HL-60/S4 (cell line): Measurements from ENCODE around the gene FOXG1.

Experiments
- in situ Hi-C: fragments of 300-500 bp; cut with MboI; formaldehyde crosslinking; loops from 2 replicates; pipeline ENCODE4 v1.14.3; 2022; ENCODE audit warnings: low sequenced_read_pairs

FOXG1 gene

DNA sequence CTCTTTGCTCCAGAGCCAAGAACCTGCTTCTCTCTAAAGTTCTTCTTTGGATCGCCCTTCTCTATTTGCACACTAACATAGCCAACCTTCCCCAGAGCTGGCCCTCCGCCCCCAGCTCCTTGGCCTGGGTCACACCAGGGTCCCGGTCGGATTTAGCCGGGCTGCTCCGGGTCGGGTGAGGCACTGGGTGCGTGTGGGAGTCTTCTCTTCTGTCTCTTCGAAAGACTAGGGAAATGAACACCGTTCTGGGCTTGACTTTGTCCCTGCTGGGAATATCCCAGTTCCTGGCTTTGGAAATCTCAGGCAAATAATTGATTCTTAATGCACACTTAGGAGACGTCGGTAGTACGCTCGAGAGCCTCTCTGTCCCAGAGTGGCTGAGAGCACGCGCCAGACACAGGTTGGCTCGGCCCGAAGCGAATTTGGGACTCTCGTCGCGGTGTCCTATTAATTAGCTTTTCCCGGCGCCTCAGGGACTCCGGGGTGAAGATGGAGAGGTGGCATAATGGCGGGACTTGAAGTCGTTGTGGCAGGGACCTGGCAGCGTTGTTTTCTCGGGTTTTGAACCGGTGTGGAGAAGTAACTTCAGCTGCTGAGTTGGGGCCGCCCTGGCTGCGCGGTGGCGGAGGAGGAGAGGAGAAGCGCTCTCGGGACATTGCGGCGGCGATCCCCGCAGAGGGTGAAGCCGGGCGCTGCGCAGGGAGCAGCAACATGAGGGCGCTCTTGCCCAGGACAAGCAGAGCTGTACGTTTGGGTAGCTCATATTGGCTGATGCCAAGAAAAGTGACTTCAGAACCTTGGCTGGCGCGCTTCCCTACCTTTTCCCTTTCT is 7.5 kb downstream of the FOXG1 start:
- in situ Hi-C loops = loop anchor here (25.0 kb wide), 1 partner anchor 763 kb away; no protein-coding TSS in a partner anchor

DNA sequence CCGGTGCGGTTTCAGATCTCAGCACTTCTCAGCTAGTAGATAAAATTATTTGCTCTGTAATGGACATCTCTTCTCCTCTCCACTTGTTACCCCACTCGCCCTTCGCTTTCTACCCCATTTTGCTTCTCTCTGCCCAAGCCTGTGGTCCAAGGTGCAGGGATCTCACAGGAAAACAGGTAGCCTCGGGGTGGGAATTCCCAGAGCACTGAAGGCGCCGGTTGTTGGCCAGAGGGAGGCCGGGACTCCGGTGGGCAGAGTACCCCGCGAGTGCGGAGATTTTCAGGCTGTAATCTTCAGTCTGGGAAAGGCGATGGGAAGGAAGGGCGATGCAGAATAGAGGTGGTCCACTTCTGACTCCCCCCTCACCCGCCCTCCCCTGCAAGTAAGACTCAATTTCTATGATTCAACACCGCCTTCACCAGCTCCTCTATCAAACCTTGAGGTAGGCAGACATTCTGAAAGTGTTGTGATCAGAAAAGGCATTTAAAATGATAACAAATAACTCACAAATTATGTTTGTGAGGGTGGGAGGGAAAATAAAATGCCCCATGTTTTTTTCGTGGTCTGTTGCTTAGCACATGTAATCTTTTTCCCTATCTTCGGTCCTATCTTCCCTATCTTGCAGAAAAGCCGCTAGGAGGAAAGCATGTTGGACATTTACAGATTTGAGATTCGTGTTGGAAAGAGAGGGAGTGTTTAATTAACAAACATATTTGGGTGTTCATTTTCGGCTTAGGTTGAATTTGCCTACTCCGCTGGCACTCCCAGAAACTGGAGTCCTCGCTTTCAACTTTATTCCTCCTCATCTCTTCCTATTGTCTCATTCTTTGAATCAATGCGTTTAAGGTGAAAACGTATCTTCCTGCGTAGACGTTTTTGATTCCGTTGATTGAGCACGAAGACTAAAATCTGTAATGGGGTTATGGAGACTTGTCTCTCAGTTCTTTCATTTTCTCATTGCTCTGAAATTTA is 8.5 kb downstream of the FOXG1 start:
- in situ Hi-C loops = loop anchor here (25.0 kb wide), 1 partner anchor 762 kb away; no protein-coding TSS in a partner anchor

- in situ Hi-C loops = no loop called here
Observed at GRCh38 chr14:28776482-28777266, 10.1 kb downstream of the FOXG1 start.

DNA sequence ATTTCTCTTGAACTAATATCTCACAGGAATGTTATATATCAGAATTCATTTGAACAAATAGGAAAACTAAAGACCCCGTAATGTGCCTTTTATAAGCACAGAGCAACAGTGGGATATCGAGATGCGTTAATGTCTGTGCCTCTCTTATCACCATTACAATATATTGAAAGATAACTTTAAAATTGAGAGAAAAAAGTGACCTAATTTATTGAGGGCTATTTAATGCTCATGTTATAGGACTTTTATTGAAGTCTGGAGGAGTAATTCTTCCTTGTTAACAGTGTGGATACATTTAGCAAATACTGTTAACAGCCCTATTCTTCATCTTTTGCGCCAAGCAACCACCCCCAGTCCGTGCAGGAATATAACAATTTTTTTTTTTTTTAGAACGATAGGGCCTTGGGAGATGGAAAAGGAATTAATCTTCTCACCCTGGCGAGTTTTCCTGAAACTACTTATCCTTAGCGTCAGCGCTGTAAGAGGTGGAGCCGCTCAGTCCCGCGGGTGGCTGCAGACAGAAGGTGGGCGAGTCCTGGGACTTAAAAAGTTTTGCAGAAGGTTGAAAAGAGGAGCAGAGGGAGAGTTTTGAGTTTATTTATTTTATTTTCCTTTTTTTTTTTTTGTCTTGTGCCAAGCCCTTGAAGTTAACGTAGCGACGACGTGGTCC is 11.0 kb downstream of the FOXG1 start:
- in situ Hi-C loops = no loop called here

DNA sequence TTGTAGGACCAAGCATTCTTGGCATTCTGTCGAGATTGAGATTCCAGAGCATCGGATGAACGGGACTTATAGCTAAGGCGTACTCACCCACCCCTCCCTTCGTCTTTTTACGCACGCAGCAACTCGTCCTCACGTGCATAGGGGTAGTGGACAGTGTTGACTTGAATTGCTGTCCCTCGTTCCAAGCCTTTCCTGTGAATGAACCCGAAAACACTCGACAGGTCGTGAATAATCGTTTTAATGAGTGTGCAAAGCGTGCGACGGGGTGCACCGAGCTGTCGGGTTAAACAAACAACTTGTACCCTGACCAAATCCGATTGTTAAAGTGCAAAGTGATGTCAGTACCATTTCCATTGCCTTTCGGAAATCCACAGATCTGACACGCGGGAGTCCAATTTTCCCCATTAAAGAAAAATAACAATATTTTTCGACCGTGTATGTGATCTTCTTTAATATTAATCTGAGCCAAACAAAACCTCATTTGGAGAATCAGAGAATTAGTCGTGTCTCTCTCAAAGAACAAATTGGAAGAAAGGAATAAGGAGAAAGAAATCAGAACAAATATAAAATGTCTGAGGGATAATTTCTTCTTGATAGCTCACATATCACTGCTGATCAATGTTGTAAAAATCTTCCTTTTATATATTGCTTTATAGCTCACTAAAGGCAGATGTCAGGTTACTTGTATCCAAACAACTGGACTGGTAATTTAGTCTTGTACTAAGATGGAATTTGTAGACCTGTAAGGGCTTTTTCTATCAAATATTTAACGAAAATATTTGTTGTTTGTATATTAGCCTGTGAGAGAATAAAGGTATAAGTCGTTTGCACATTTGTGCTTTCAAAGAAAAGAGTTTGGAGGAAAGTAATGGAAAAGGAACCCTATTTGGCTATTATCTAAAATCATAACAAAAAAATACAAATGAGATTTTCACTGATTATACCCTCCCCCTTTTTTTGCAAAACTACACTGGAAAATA is 11.8 kb downstream of the FOXG1 start:
- in situ Hi-C loops = no loop called here

- in situ Hi-C loops = no loop called here
Observed at GRCh38 chr14:28779456-28779855, 12.9 kb downstream of the FOXG1 start.

GRCh38 chr14:28780843-28781820 is 14.5 kb downstream of the FOXG1 start:
- in situ Hi-C loops = no loop called here

DNA sequence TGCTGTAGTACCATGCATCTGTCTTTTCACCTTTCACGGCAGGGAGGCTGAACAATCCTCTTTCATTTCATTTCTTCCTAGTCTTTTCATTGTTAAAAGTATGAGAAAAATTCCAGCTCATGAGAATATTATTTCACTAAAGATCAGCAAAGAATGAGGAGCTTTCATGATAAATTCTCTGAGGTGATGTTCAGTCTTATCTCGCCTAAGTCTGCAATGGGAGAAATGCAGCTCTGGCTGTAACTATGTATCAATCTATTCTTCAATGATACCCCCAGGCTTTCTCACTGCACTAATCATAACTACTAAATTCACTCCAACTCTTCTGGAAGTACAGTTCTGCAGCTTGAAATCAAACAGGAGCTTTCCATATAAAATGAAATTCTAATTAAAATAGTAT is 15.7 kb downstream of the FOXG1 start:
- in situ Hi-C loops = no loop called here

GRCh38 chr14:28783664-28784063 is 17.1 kb downstream of the FOXG1 start:
- in situ Hi-C loops = no loop called here

- in situ Hi-C loops = no loop called here
Observed at GRCh38 chr14:28784096-28785048, 17.8 kb downstream of the FOXG1 start.

- in situ Hi-C loops = no loop called here
Observed at GRCh38 chr14:28785096-28785952, 18.7 kb downstream of the FOXG1 start.

DNA sequence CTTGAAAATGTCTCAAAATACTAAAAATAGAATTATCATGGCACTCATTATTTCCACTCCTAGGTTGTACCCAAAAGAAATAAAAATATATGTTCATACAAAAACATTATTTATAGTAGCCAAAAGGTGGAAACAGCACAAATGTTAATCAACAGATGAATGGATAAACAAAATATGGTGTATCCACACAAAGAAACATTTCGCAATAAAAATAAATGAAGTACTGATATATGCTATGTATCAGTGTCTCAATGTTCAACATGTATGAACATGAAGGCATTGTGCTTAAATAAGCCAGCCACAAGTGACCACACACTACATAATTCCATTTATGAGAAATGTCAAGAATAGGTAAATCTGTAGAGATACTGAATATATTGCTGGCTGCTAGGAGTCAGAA is 40.9 kb downstream of the FOXG1 start:
- in situ Hi-C loops = no loop called here

DNA sequence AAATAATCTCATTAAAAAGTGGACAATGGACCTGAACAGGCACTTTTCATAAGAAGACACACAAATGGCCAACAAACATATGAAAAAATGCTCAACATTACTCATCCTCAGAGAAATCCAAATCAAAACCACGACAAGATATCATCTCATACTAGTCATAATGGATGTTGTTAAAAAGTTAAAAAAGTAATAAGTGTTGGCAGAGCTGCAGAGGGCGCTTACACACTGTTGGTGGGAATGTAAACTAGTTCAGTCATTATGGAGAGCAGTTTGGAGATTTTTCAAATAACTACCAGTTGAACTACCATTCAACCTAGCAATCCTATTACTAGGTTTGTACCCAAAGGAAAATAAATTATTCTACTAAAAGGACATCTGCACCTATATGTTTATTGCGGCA is 47.2 kb downstream of the FOXG1 start:
- in situ Hi-C loops = no loop called here
